Measurements from ENCODE around the gene MLLT1.
A peak's percentile ranks its signal among the peaks of the same experiment; 100 is the strongest.

- peak; percentile 63 for TF ChIP-seq CTCF (IDR thresholded peaks at IDR 0.05; ENCODE audit: low read depth, low read length)
- no peak for TF ChIP-seq EZH2phosphoT487 (IDR thresholded peaks at IDR 0.05; ENCODE audit: low read depth)
Measured at GRCh38 chr19:6260912-6261650, 18.7 kb downstream of the MLLT1 start.
